Measurements from ENCODE around the gene OSBPL3. TPM values are rescaled to one million over a fixed set of nuclear protein-coding genes. Genes with fewer than 3 reads are reported as not detected.

Gene OSBPL3
- total RNA-seq, 1 experiment from 2014 or later, result 9.2 TPM

- in situ Hi-C loops (cut with HindIII; ENCODE audit: low pct_unique_long_range_greater_than_20kb, low sequenced_read_pairs), result no loop called here
- H3K4me1 ChIP-seq (ENCODE audit: control insufficient read depth, insufficient read depth, low read length), result no peaks in the 10 kb centered on the region
- no TSS peak for BruUV-seq (replicated peaks)
- DNase-seq (ENCODE audit: low read depth, low spot score), result no peak
- intact Hi-C loops (cut with micrococcal nuclease; ENCODE audit: unreplicated experiment), result no loop called here
- CTCF ChIA-PET, result no interaction called here
- H3K27ac ChIP-seq (ENCODE audit: low read length), result no peak overlapping the region
- H3K4me3 ChIP-seq (ENCODE audit: low read depth in 2 of 2, low read length in 2 of 2), result no peak overlapping the region
- ATAC-seq, result no peak
- no peaks in the 10 kb centered on the region for H3K36me3 ChIP-seq (ENCODE audit: control insufficient read depth, insufficient read depth, low read length)
- H3K9me3 ChIP-seq (ENCODE audit: control insufficient read depth, insufficient read depth, low read depth, low read length), result no peaks in the 10 kb centered on the region
- no peak for TF ChIP-seq REST (IDR thresholded peaks at IDR 0.05; ENCODE audit: insufficient read depth in 1 of 2, low read depth in 2 of 2, low read length in 1 of 2)
- no peak for TF ChIP-seq SIN3A (IDR thresholded peaks at IDR 0.05; ENCODE audit: borderline replicate concordance, insufficient read depth, low read depth, low read length)
- TF ChIP-seq POLR2AphosphoS5 (IDR thresholded peaks at IDR 0.05; ENCODE audit: low read depth, low read length), result no peak
- no peak for TF ChIP-seq CTCF (IDR thresholded peaks at IDR 0.05)
- POLR2A ChIA-PET, result no interaction called here
- H3K27me3 ChIP-seq (ENCODE audit: control insufficient read depth, insufficient read depth, low read length), result no peaks in the 10 kb centered on the region
Measured at GRCh38 chr7:24798261-24798660, 181.7 kb downstream of the OSBPL3 start.

- TF ChIP-seq REST (IDR thresholded peaks at IDR 0.05; ENCODE audit: insufficient read depth in 1 of 2, low read depth in 2 of 2, low read length in 1 of 2), result no peak
- no peak for TF ChIP-seq TCF7L2 (IDR thresholded peaks at IDR 0.05; ENCODE audit: low read depth, low read length)
- CTCF ChIA-PET, result interaction anchor here (0.6 kb wide), 1 partner anchor 1301 kb away, joined by 3 read pairs; no protein-coding TSS in a partner anchor
- intact Hi-C loops (cut with micrococcal nuclease; ENCODE audit: unreplicated experiment) (no loop called here), in situ Hi-C loops (cut with HindIII; ENCODE audit: low pct_unique_long_range_greater_than_20kb, low sequenced_read_pairs) (no loop called here)
- no peaks in the 10 kb centered on the region for H3K9me3 ChIP-seq (ENCODE audit: control insufficient read depth, insufficient read depth, low read depth, low read length)
- no peak overlapping the region for H3K4me3 ChIP-seq (ENCODE audit: low read depth in 2 of 2, low read length in 2 of 2)
- no TSS peak for BruUV-seq (replicated peaks)
- POLR2A ChIA-PET, result no interaction called here
- no peaks in the 10 kb centered on the region for H3K4me1 ChIP-seq (ENCODE audit: control insufficient read depth, insufficient read depth, low read length)
- no peaks in the 10 kb centered on the region for H3K36me3 ChIP-seq (ENCODE audit: control insufficient read depth, insufficient read depth, low read length)
- ATAC-seq (no peak), DNase-seq (ENCODE audit: low read depth, low spot score) (no peak)
- H3K27me3 ChIP-seq (ENCODE audit: control insufficient read depth, insufficient read depth, low read length), result no peaks in the 10 kb centered on the region
- no peak overlapping the region for H3K27ac ChIP-seq (ENCODE audit: low read length)
Measured at GRCh38 chr7:24797270-24797669, 182.7 kb downstream of the OSBPL3 start.

All from Panc1 (cell line).